ENCODE results near the gene PDZD2.
A peak's percentile ranks its signal among the peaks of the same experiment; 100 is the strongest.
"Not testable (repeated sequence)": the region's sequence is repeated elsewhere in the genome, so short reads cannot be mapped to it uniquely, and the experiment has no call there.

PDZD2 gene

GRCh38 chr5:32076699-32077695, 438.1 kb downstream of the PDZD2 start:
- Mint-ChIP-seq H3K27me3 (no peaks in the 10 kb centered on the region), H3K4me1 (ENCODE audit: low read depth) (no peaks in the 10 kb centered on the region), H3K4me3 (no peak overlapping the region), H3K36me3 (no peaks in the 10 kb centered on the region), H3K9me3 (ENCODE audit: low read depth) (no peaks in the 10 kb centered on the region), H3K27ac (no peak overlapping the region)

DNA sequence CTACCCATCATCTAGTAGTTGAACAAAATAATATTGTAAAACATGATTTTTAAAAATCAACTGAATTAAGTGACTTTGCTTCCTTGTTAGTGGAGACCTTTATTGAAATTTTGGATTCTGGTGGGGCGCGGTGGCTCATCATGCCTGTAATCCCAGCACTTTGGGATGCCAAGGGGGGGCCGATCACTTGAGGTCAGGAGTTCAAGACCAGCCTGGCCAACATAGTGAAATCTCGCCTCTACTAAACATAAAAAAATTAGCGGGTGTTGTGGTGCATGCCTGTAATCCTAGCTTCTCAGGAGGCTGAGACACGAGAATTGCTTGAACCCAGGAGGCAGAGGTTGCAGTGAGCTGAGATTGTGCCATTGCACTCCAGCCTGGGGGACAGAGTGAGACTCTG, 439.9 kb downstream of the PDZD2 start:
- not testable (repeated sequence) for H3K4me1 Mint-ChIP-seq (ENCODE audit: low read depth); H3K4me3 Mint-ChIP-seq; H3K27ac Mint-ChIP-seq; H3K9me3 Mint-ChIP-seq (ENCODE audit: low read depth); H3K36me3 Mint-ChIP-seq; H3K27me3 Mint-ChIP-seq

GRCh38 chr5:32080565-32080964, 441.6 kb downstream of the PDZD2 start:
- not testable (repeated sequence) for H3K9me3 Mint-ChIP-seq (ENCODE audit: low read depth); H3K4me1 Mint-ChIP-seq (ENCODE audit: low read depth); H3K27ac Mint-ChIP-seq; H3K36me3 Mint-ChIP-seq; H3K27me3 Mint-ChIP-seq; H3K4me3 Mint-ChIP-seq

GRCh38 chr5:32082701-32083100, 443.8 kb downstream of the PDZD2 start:
- H3K4me1 Mint-ChIP-seq (ENCODE audit: low read depth) = no peaks in the 10 kb centered on the region
- H3K27me3 Mint-ChIP-seq = no peaks in the 10 kb centered on the region
- H3K9me3 Mint-ChIP-seq (ENCODE audit: low read depth) = no peaks in the 10 kb centered on the region
- no peaks in the 10 kb centered on the region for H3K36me3 Mint-ChIP-seq
- H3K27ac Mint-ChIP-seq = no peak overlapping the region
- no peak overlapping the region for H3K4me3 Mint-ChIP-seq

GRCh38 chr5:32083981-32084430, 445.1 kb downstream of the PDZD2 start:
- Mint-ChIP-seq H3K27me3 (no peaks in the 10 kb centered on the region), H3K27ac (no peak overlapping the region), H3K9me3 (ENCODE audit: low read depth) (no peaks in the 10 kb centered on the region), H3K4me3 (no peak overlapping the region), H3K4me1 (ENCODE audit: low read depth) (no peaks in the 10 kb centered on the region), H3K36me3 (peaks cover 5% of the 10 kb centered on the region)

DNA sequence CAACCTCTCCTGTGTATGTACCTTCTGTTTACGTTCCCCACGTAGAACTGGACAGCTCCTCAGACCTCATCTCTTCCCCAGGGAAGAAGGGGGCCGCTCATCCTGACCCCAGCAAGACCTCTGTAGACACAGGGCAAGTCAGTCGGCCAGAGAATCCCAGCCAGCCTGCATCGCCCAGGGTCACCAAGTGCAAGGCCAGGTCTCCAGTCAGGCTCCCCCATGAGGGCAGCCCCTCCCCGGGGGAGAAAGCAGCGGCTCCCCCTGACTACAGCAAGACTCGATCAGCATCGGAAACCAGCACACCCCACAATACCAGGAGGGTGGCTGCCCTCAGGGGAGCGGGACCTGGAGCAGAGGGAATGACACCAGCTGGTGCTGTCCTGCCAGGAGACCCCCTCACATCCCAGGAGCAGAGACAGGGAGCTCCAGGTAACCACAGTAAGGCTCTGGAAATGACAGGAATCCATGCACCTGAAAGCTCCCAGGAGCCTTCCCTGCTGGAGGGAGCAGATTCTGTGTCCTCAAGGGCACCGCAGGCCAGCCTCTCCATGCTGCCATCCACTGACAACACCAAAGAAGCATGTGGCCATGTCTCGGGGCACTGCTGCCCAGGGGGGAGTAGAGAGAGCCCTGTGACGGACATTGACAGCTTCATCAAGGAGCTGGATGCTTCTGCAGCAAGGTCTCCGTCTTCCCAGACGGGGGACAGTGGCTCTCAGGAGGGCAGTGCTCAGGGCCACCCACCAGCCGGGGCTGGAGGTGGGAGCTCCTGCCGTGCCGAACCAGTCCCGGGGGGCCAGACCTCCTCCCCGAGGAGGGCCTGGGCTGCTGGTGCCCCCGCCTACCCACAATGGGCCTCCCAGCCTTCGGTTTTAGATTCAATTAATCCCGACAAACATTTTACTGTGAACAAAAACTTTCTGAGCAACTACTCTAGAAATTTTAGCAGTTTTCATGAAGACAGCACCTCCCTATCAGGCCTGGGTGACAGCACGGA, 448.5 kb downstream of the PDZD2 start:
- Mint-ChIP-seq H3K27ac (no peak overlapping the region), H3K36me3 (peaks cover 5% of the 10 kb centered on the region), H3K4me1 (ENCODE audit: low read depth) (no peaks in the 10 kb centered on the region), H3K4me3 (no peak overlapping the region), H3K9me3 (ENCODE audit: low read depth) (no peaks in the 10 kb centered on the region), H3K27me3 (no peaks in the 10 kb centered on the region)

DNA sequence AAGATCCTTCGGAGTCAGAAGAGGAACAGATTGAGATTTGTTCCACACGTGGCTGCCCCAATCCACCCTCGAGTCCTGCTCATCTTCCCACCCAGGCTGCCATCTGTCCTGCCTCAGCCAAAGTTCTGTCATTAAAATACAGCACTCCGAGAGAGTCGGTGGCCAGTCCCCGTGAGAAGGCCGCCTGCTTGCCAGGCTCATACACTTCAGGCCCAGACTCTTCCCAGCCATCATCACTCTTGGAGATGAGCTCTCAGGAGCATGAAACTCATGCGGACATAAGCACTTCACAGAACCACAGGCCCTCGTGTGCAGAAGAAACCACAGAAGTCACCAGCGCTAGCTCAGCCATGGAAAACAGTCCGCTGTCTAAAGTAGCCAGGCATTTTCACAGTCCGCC, 449.3 kb downstream of the PDZD2 start:
- Mint-ChIP-seq H3K9me3 (ENCODE audit: low read depth) (no peaks in the 10 kb centered on the region), H3K27ac (no peak overlapping the region), H3K4me1 (ENCODE audit: low read depth) (no peaks in the 10 kb centered on the region), H3K36me3 (peaks cover 5% of the 10 kb centered on the region), H3K27me3 (no peaks in the 10 kb centered on the region), H3K4me3 (no peak overlapping the region)

- Mint-ChIP-seq H3K27ac (no peak overlapping the region), H3K4me1 (ENCODE audit: low read depth) (no peaks in the 10 kb centered on the region), H3K4me3 (no peak overlapping the region), H3K36me3 (peaks cover 5% of the 10 kb centered on the region), H3K9me3 (ENCODE audit: low read depth) (no peaks in the 10 kb centered on the region), H3K27me3 (no peaks in the 10 kb centered on the region)
Measured at GRCh38 chr5:32089146-32090000, 450.4 kb downstream of the PDZD2 start.

- Mint-ChIP-seq H3K27ac (no peak overlapping the region), H3K4me1 (ENCODE audit: low read depth) (no peaks in the 10 kb centered on the region), H3K9me3 (ENCODE audit: low read depth) (no peaks in the 10 kb centered on the region), H3K4me3 (no peak overlapping the region), H3K36me3 (peaks cover 5% of the 10 kb centered on the region), H3K27me3 (no peaks in the 10 kb centered on the region)
Measured at GRCh38 chr5:32090026-32090754, 451.3 kb downstream of the PDZD2 start.

- no peaks in the 10 kb centered on the region for H3K4me1 Mint-ChIP-seq (ENCODE audit: low read depth)
- H3K36me3 Mint-ChIP-seq = peaks cover 5% of the 10 kb centered on the region
- H3K27me3 Mint-ChIP-seq = no peaks in the 10 kb centered on the region
- H3K4me3 Mint-ChIP-seq = no peak overlapping the region
- no peaks in the 10 kb centered on the region for H3K9me3 Mint-ChIP-seq (ENCODE audit: low read depth)
- no peak overlapping the region for H3K27ac Mint-ChIP-seq
Measured at GRCh38 chr5:32090755-32091128, 451.8 kb downstream of the PDZD2 start.

- H3K4me3 Mint-ChIP-seq = no peak overlapping the region
- peaks cover 2% of the 10 kb centered on the region for H3K36me3 Mint-ChIP-seq
- no peaks in the 10 kb centered on the region for H3K9me3 Mint-ChIP-seq (ENCODE audit: low read depth)
- H3K27me3 Mint-ChIP-seq = no peaks in the 10 kb centered on the region
- H3K27ac Mint-ChIP-seq = no peak overlapping the region
- no peaks in the 10 kb centered on the region for H3K4me1 Mint-ChIP-seq (ENCODE audit: low read depth)
Measured at GRCh38 chr5:32092938-32093812, 454.2 kb downstream of the PDZD2 start.

DNA sequence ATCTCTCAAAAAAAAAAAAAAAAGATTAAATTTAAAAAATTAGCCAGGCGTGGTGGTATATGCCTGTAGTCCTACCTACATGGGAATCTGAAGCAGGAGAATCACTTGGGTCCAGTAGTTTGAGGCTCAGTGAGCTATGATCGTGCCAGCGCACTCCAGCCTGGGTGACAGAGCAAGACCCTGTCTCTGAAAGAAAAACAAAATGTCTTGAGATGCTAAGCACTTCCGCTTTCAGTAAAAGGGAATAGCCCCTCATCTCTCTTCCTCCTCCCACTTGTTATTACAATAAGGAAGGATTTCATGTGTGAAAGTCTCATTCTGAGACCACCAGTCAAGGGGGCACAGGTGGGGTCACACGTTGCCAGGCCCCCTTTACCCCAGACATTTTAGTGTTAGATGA, 455.8 kb downstream of the PDZD2 start:
- Mint-ChIP-seq H3K9me3 (ENCODE audit: low read depth) (no peaks in the 10 kb centered on the region), H3K4me1 (ENCODE audit: low read depth) (no peaks in the 10 kb centered on the region), H3K4me3 (no peak overlapping the region), H3K27ac (no peak overlapping the region), H3K27me3 (no peaks in the 10 kb centered on the region), H3K36me3 (no peaks in the 10 kb centered on the region)

DNA sequence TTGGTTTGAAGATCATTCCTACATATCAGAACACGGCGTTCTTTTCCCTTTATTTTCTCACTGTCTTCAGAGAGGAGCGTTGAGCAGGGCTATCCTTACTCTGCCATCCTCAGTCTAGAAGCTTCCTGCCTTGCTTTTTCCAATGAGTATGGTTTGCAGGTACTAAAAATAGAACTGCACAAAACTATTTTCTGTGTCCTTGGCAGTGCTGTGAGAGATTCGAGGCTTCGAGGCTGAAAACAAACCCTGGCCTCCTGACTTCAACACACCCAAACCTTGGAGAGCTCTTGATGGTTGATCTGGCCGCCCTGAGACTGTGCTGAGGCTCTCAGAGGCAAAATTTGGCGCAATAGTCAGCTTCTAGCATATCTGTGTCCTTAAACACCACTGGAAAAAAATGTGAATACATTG, 456.3 kb downstream of the PDZD2 start:
- Mint-ChIP-seq H3K9me3 (ENCODE audit: low read depth) (no peaks in the 10 kb centered on the region), H3K27me3 (no peaks in the 10 kb centered on the region), H3K4me1 (ENCODE audit: low read depth) (no peaks in the 10 kb centered on the region), H3K27ac (peak overlapping the region; percentile 34), H3K36me3 (no peaks in the 10 kb centered on the region), H3K4me3 (no peak overlapping the region)
